ENCODE measurements around the gene MICB. TPM values are rescaled to one million over a fixed set of nuclear protein-coding genes. Genes with fewer than 3 reads are reported as not detected.
"Not testable (repeated sequence)": the region's sequence is repeated elsewhere in the genome, so short reads cannot be mapped to it uniquely, and the experiment has no call there.

Gene MICB
- polyA plus RNA-seq, 3 donors from 2014 or later: 7.4 to 15.2 (median 10.3) TPM

GRCh38 chr6:31498748-31499147 lies 803 bp downstream of the MICB start:
- peaks cover 0 to 4% (median 3%) of the 10 kb centered on the region in 3 donors for H3K27me3 Mint-ChIP-seq (ENCODE audit: low read depth in 3 of 3)
- peaks cover 67 to 86% of the 10 kb centered on the region in 2 donors for H3K4me1 Mint-ChIP-seq
- H3K36me3 Mint-ChIP-seq: no peaks in the 10 kb centered on the region
- peak overlapping the region; percentile 79 to 92 (median 89) for H3K4me3 Mint-ChIP-seq
- H3K27ac Mint-ChIP-seq: peak overlapping the region; percentile 67 to 91 (median 82)
- DNase-seq: no peak
- H3K9me3 Mint-ChIP-seq: no peaks in the 10 kb centered on the region

DNA sequence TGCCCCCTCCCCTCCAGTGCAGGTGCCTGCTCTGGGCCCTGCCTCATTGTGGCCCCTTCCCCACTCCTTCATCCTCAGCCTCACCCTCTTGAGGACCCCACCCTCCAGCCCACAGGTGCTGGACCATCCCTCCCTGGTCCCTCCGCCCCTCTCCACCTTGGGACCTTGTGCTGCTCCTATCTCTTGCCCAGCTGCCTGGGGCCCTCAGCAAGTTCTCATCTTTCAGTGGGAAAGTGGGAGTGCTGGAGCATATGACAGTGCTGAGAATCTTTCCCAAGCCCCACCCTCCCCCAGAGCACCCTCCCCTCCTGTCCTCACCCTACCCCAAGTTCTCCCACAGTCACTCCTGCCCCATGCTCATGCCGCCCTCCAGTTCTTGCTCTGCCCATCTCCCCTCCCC lies 1.7 kb downstream of the MICB start:
- not testable (repeated sequence) for H3K36me3 Mint-ChIP-seq; H3K27me3 Mint-ChIP-seq (ENCODE audit: low read depth in 3 of 3); H3K9me3 Mint-ChIP-seq; DNase-seq
- Mint-ChIP-seq H3K4me3 (peak overlapping the region in 4 of 5 donors; percentile 56 to 89 (median 82)), H3K4me1 (peaks cover 70 to 88% of the 10 kb centered on the region in 2 donors), H3K27ac (peak overlapping the region in 1 of 6 donors; percentile 80)

DNA sequence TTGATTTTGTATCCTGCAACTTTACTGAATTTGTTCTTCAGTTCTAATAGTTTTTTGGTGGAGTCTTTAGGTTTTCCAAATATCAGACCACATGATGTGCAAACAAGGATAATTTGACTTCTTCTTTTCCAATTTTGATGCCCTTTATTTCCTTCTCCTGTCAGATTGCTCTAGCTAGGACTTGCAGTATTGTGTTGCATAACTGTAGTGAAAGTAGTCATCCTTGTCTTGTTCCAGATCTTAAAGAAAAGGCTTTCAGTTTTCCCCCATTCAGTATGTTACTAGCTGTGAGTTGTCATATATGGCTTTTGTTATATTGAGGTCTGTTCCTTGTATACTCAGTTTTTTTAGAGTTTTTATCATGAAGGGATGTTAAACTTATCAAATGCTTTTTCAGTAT lies 4.6 kb downstream of the MICB start:
- Mint-ChIP-seq H3K9me3 (no peaks in the 10 kb centered on the region), H3K27me3 (ENCODE audit: low read depth in 3 of 3) (peaks cover 0 to 4% (median 3%) of the 10 kb centered on the region in 3 donors), H3K27ac (peak overlapping the region in 2 of 6 donors; percentile 19 to 39), H3K4me3 (no peak overlapping the region), H3K36me3 (peaks cover 0 to 8% (median 3%) of the 10 kb centered on the region in 3 donors), H3K4me1 (peaks cover 50 to 68% of the 10 kb centered on the region in 2 donors)
- no peak for DNase-seq

DNA sequence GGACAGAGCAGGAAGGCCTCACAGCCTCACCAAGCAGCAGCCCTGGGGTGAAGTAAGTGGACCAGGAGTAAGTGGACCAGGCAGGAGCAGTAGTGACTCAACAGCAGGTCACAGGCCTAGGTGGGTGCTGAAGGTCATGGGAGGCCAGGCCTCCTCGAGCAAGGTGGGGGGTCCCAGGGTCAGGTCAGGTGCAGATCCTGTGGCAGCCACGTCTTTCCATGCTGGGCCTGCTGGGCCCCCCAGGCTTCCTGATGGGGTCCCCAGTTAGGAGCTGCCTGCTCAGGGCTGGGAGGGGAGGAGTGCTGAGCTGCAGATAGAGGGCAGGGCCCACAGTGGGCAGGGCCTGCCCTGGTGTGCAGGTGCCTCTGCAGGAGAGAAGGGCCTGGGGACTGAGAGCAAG lies 11.1 kb downstream of the MICB start:
- Mint-ChIP-seq H3K27ac (peak overlapping the region in 2 of 6 donors; percentile 35 to 50), H3K4me1 (peaks cover 5 to 13% of the 10 kb centered on the region in 2 donors), H3K36me3 (peaks cover 0 to 17% (median 3%) of the 10 kb centered on the region in 3 donors)
- not testable (repeated sequence) for H3K27me3 Mint-ChIP-seq (ENCODE audit: low read depth in 3 of 3); H3K9me3 Mint-ChIP-seq; H3K4me3 Mint-ChIP-seq; DNase-seq

DNA sequence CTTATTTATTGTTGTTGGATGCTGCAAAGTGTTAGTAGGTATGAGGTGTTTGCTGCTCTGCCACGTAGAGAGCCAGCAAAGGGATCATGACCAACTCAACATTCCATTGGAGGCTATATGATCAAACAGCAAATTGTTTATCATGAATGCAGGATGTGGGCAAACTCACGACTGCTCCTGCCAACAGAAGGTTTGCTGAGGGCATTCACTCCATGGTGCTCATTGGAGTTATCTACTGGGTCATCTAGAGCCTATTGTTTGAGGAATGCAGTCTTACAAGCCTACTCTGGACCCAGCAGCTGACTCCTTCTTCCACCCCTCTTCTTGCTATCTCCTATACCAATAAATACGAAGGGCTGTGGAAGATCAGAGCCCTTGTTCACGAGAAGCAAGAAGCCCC lies 12.1 kb downstream of the MICB start:
- H3K4me3 Mint-ChIP-seq: no peak overlapping the region
- H3K4me1 Mint-ChIP-seq: peaks cover 3 to 6% of the 10 kb centered on the region in 2 donors
- no peaks in the 10 kb centered on the region for H3K27me3 Mint-ChIP-seq (ENCODE audit: low read depth in 3 of 3)
- DNase-seq: no peak
- peak overlapping the region in 1 of 6 donors; percentile 72 for H3K27ac Mint-ChIP-seq
- no peaks in the 10 kb centered on the region for H3K9me3 Mint-ChIP-seq
- peaks cover 0 to 17% (median 3%) of the 10 kb centered on the region in 3 donors for H3K36me3 Mint-ChIP-seq

- H3K36me3 Mint-ChIP-seq: peaks cover 0 to 9% (median 0%) of the 10 kb centered on the region in 3 donors
- H3K9me3 Mint-ChIP-seq: no peaks in the 10 kb centered on the region
- H3K27ac Mint-ChIP-seq: peak overlapping the region in 2 of 6 donors; percentile 9 to 39
- no peak overlapping the region for H3K4me3 Mint-ChIP-seq
- no peaks in the 10 kb centered on the region for H3K4me1 Mint-ChIP-seq
- peaks cover 0 to 2% (median 0%) of the 10 kb centered on the region in 3 donors for H3K27me3 Mint-ChIP-seq (ENCODE audit: low read depth in 3 of 3)
- DNase-seq: no peak
Measured at GRCh38 chr6:31513456-31514165, 15.7 kb downstream of the MICB start.

GRCh38 chr6:31521835-31522234 lies 23.9 kb downstream of the MICB start:
- no peak overlapping the region for H3K27ac Mint-ChIP-seq
- H3K27me3 Mint-ChIP-seq (ENCODE audit: low read depth in 3 of 3): peaks cover 2 to 4% (median 3%) of the 10 kb centered on the region in 3 donors
- H3K9me3 Mint-ChIP-seq: no peaks in the 10 kb centered on the region
- H3K4me1 Mint-ChIP-seq: no peaks in the 10 kb centered on the region
- H3K4me3 Mint-ChIP-seq: no peak overlapping the region
- no peak for DNase-seq
- H3K36me3 Mint-ChIP-seq: no peaks in the 10 kb centered on the region

- H3K4me3 Mint-ChIP-seq: no peak overlapping the region
- no peaks in the 10 kb centered on the region for H3K9me3 Mint-ChIP-seq
- H3K27ac Mint-ChIP-seq: no peak overlapping the region
- peaks cover 5 to 9% (median 7%) of the 10 kb centered on the region in 3 donors for H3K36me3 Mint-ChIP-seq
- DNase-seq: no peak
- H3K27me3 Mint-ChIP-seq (ENCODE audit: low read depth in 3 of 3): peaks cover 2 to 6% (median 3%) of the 10 kb centered on the region in 3 donors
- H3K4me1 Mint-ChIP-seq: peaks cover 0 to 1% of the 10 kb centered on the region in 2 donors
Measured at GRCh38 chr6:31525553-31525931, 27.6 kb downstream of the MICB start.

DNA sequence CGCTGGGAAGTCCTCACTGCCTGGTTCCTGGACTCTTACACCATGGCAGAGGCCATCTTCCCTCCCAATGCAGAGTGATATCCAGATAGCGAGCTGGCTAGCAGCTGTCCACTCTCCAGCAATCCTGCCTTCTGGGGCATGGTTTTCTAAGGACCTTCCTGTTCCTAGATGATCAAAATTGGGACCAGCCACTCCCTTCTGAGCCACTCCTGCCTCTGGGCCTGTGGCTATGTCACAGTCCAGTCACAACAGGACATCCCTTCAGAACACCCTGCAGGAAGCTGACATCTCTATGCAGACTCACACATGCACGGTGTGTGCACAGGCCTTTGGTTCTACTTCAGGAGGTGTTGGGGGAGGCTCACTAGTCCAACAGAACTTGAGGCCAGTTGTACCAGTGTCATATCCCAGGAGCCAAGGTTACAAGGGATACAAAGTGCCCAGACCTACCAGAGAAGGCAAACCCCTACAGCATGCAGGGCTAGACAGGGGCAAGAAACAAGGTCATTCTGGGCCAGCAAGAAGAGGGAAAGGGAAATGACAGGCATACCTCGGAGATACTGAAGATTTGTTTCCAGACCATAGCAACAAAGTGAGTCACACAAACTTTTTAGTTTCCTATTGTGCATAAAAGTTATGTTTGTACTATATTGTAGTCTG lies 28.1 kb downstream of the MICB start:
- H3K4me3 Mint-ChIP-seq: no peak overlapping the region
- H3K27ac Mint-ChIP-seq: no peak overlapping the region
- peaks cover 0 to 5% of the 10 kb centered on the region in 2 donors for H3K4me1 Mint-ChIP-seq
- peaks cover 9 to 15% (median 9%) of the 10 kb centered on the region in 3 donors for H3K36me3 Mint-ChIP-seq
- peaks cover 2 to 6% (median 3%) of the 10 kb centered on the region in 3 donors for H3K27me3 Mint-ChIP-seq (ENCODE audit: low read depth in 3 of 3)
- no peak for DNase-seq
- no peaks in the 10 kb centered on the region for H3K9me3 Mint-ChIP-seq

DNA sequence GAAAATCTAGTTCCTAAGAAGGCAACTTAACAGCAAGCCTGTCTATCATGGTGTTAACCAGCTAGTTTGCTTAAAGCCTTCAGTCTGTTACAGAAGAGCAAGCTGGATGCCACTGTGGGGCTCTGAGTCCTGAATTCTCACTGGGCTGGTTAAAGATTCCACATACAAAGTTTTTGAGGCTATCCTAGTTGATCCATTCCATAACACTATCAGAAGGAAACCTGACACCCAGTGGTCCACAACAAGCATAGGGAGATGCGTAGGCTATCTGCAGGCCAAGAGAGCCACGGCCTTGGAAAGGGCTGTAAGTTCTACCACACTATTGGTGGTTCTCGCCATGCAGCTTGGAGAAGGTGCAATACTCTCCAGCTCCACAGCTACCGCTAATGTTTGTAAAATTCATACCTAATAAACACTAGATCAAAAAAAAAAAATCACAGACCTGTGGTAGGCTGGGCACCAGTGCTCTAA lies 30.4 kb downstream of the MICB start:
- Mint-ChIP-seq H3K4me3 (no peak overlapping the region), H3K27me3 (ENCODE audit: low read depth in 3 of 3) (peaks cover 2 to 3% (median 3%) of the 10 kb centered on the region in 3 donors), H3K4me1 (peaks cover 3 to 18% of the 10 kb centered on the region in 2 donors), H3K27ac (peak overlapping the region in 1 of 6 donors; percentile 29), H3K36me3 (peaks cover 13 to 34% (median 14%) of the 10 kb centered on the region in 3 donors), H3K9me3 (no peaks in the 10 kb centered on the region)
- DNase-seq: no peak

GRCh38 chr6:31528821-31529328 lies 30.9 kb downstream of the MICB start, which contains the start of gene MCCD1:
Gene MCCD1, plus strand, starts transcription at chr6:31528962. Its CDS starts 53 bp downstream, at chr6:31529015.
- Mint-ChIP-seq H3K9me3 (no peaks in the 10 kb centered on the region), H3K4me3 (no peak within 1 kb of the TSS), H3K36me3 (peaks cover 15 to 35% (median 16%) of the 10 kb centered on the region in 3 donors), H3K4me1 (peaks cover 3 to 21% of the 10 kb centered on the region in 2 donors), H3K27ac (peak within 1 kb of the TSS in 1 of 6 donors; percentile 29), H3K27me3 (ENCODE audit: low read depth in 3 of 3) (peaks cover 2 to 3% (median 3%) of the 10 kb centered on the region in 3 donors)
- no peak for DNase-seq

GRCh38 chr6:31529329-31530150 lies 31.6 kb downstream of the MICB start:
- Mint-ChIP-seq H3K27me3 (ENCODE audit: low read depth in 3 of 3) (peaks cover 2 to 5% (median 3%) of the 10 kb centered on the region in 3 donors), H3K36me3 (peaks cover 15 to 38% (median 16%) of the 10 kb centered on the region in 3 donors), H3K9me3 (no peaks in the 10 kb centered on the region), H3K27ac (peak overlapping the region in 1 of 6 donors; percentile 17), H3K4me3 (no peak overlapping the region), H3K4me1 (peaks cover 3 to 21% of the 10 kb centered on the region in 2 donors)
- no peak for DNase-seq

DNA sequence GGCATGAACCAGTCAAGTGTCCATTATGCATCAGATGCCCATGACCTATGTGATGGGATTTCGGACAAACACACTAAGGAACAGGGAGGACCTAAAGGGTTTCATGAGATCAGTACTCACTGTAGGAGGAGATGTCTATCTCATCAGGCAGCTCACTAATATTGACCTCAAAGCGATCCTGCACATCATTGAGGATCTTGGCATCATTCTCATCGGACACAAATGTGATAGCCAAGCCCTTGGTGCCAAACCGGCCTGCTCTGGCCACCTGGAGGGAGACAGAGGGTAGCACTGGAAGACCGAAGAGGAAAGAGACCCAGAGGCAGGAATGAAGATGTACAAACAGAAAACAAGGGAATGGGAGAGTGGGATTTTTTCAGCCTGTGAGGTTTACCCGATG lies 32.7 kb downstream of the MICB start:
- DNase-seq: no peak
- H3K36me3 Mint-ChIP-seq: peaks cover 16 to 48% (median 24%) of the 10 kb centered on the region in 3 donors
- peaks cover 2 to 11% (median 3%) of the 10 kb centered on the region in 3 donors for H3K27me3 Mint-ChIP-seq (ENCODE audit: low read depth in 3 of 3)
- H3K27ac Mint-ChIP-seq: peak overlapping the region in 1 of 6 donors; percentile 21
- peaks cover 3 to 25% of the 10 kb centered on the region in 2 donors for H3K4me1 Mint-ChIP-seq
- H3K9me3 Mint-ChIP-seq: no peaks in the 10 kb centered on the region
- no peak overlapping the region for H3K4me3 Mint-ChIP-seq

All from immature natural killer cell (primary cell).